WTC11 (cell line): ENCODE data around the gene NFATC1. TPM values are rescaled to one million over a fixed set of nuclear protein-coding genes. Genes with fewer than 3 reads are reported as not detected.

Experiments used
- ATAC-seq: fragments of 200-7000 bp; cut with Tn5 transposase; 2 replicates; pipeline ENCODE4 v1.10.0; 2021; ENCODE audit warnings: mild to moderate bottlenecking, moderate library complexity
- CTCF ChIA-PET: fragments of 300-600 bp; sonication (Branson Sonifier 250); formaldehyde crosslinking; loops from one replicate; lab custom pipeline; 2021; ENCODE audit warnings: antibody characterized with exemption; lab: Charles Lee
- POLR2A ChIA-PET: fragments of 350-600 bp; sonication (Branson Sonifier 250); formaldehyde crosslinking; loops from one replicate; lab custom pipeline; 2021; ENCODE audit warnings: antibody characterized with exemption; lab: Charles Lee
- DNase-seq: peaks from one replicate; pipeline ENCODE4 v3.0.0; 2021; ENCODE audit warnings: low spot score
- H3K27ac Mint-ChIP-seq: 2 replicates; pipeline ENCODE4 v1.8.0; 2021; ENCODE audit warnings: mixed read lengths
- H3K27me3 Mint-ChIP-seq: 2 replicates; pipeline ENCODE4 v1.8.0; 2021; ENCODE audit warnings: low read depth, mild to moderate bottlenecking, moderate library complexity, mixed read lengths
- H3K36me3 Mint-ChIP-seq: 2 replicates; pipeline ENCODE4 v1.8.0; 2021; ENCODE audit warnings: mixed read lengths
- H3K4me1 Mint-ChIP-seq: 2 replicates; pipeline ENCODE4 v1.8.0; 2022; ENCODE audit warnings: mixed read lengths
- H3K4me3 Mint-ChIP-seq: 2 replicates; pipeline ENCODE4 v1.8.0; 2021; ENCODE audit warnings: mild to moderate bottlenecking, moderate library complexity, mixed read lengths
- H3K9me3 Mint-ChIP-seq: 2 replicates; pipeline ENCODE4 v1.8.0; 2021; ENCODE audit warnings: mixed read lengths
- AFF4 ChIP-seq: sonication (generic); formaldehyde crosslinking; IDR thresholded peaks from 2 replicates; pipeline ENCODE4 v1.8.1; 2023; ENCODE audit warnings: mild to moderate bottlenecking, missing genetic modification reagents, borderline replicate concordance
- ELF4 ChIP-seq: sonication (generic); formaldehyde crosslinking; IDR thresholded peaks from 2 replicates; pipeline ENCODE4 v1.8.1; 2022; ENCODE audit warnings: low read depth, mild to moderate bottlenecking, moderate library complexity, missing genetic modification reagents
- FOXP1 ChIP-seq: sonication (generic); formaldehyde crosslinking; IDR thresholded peaks from 2 replicates; pipeline ENCODE4 v1.8.0; 2022; ENCODE audit warnings: missing genetic modification reagents, mild to moderate bottlenecking, moderate library complexity, borderline replicate concordance
- GABPB1 ChIP-seq: sonication (generic); formaldehyde crosslinking; IDR thresholded peaks from 2 replicates; pipeline ENCODE4 v1.8.1; 2023; ENCODE audit warnings: mild to moderate bottlenecking, missing genetic modification reagents
- JAZF1 ChIP-seq: fragments of 250-450 bp; sonication (Bioruptor Pico); IDR thresholded peaks from 2 replicates; pipeline ENCODE4 v1.9.0; 2021; ENCODE audit warnings: moderate library complexity, mild to moderate bottlenecking, inconsistent platforms
- KAT7 ChIP-seq: sonication (generic); formaldehyde crosslinking; IDR thresholded peaks from 2 replicates; pipeline ENCODE4 v1.8.1; 2023; ENCODE audit warnings: missing genetic modification reagents, mild to moderate bottlenecking, borderline replicate concordance
- NR2C2 ChIP-seq: sonication (generic); formaldehyde crosslinking; IDR thresholded peaks from 2 replicates; pipeline ENCODE4 v1.8.0; 2022; ENCODE audit warnings: mild to moderate bottlenecking, missing genetic modification reagents
- OVOL2 ChIP-seq: fragments of 250-450 bp; sonication (Bioruptor Pico); IDR thresholded peaks from 2 replicates; pipeline ENCODE4 v1.9.0; 2021; ENCODE audit warnings: mild to moderate bottlenecking, borderline replicate concordance
- TEAD4 ChIP-seq: sonication (generic); formaldehyde crosslinking; IDR thresholded peaks from 2 replicates; pipeline ENCODE4 v1.8.0; 2022; ENCODE audit warnings: mild to moderate bottlenecking, missing genetic modification reagents
- TP53 ChIP-seq: sonication (generic); formaldehyde crosslinking; IDR thresholded peaks from 2 replicates; pipeline ENCODE4 v1.8.1; 2023; ENCODE audit warnings: mild to moderate bottlenecking, missing genetic modification reagents
- ZNF121 ChIP-seq: sonication (generic); formaldehyde crosslinking; IDR thresholded peaks from 2 replicates; pipeline ENCODE4 v1.8.0; 2023; ENCODE audit warnings: missing genetic modification reagents
- ZNF138 ChIP-seq: sonication (generic); formaldehyde crosslinking; conservative IDR thresholded peaks from 2 replicates; pipeline ENCODE4 v1.8.1; 2022; ENCODE audit warnings: mild to moderate bottlenecking, moderate library complexity, missing genetic modification reagents
- ZNF263 ChIP-seq: sonication (generic); formaldehyde crosslinking; IDR thresholded peaks from 2 replicates; pipeline ENCODE4 v1.8.1; 2022; ENCODE audit warnings: low read depth, mild to moderate bottlenecking, moderate library complexity, missing genetic modification reagents
- ZNF416 ChIP-seq: fragments of 250-450 bp; sonication (Bioruptor Pico); IDR thresholded peaks from 2 replicates; pipeline ENCODE4 v1.9.0; 2021; ENCODE audit warnings: mild to moderate bottlenecking, inconsistent platforms
- ZNF423 ChIP-seq: fragments of 250-450 bp; sonication (Bioruptor Pico); IDR thresholded peaks from 2 replicates; pipeline ENCODE4 v2.1.2; 2022; ENCODE audit warnings: mild to moderate bottlenecking, moderate library complexity
- total RNA-seq: library from RNA; stranded (reverse); gene quantifications from 3 replicates; pipeline ENCODE4 v1.2.3, GENCODE V29; 2021
- TF ChIP-seq, protein P1 (sequence below): sonication (generic); formaldehyde crosslinking; IDR thresholded peaks from 2 replicates; pipeline ENCODE4 v1.8.1; 2022; ENCODE audit warnings: mild to moderate bottlenecking, missing genetic modification reagents, moderate library complexity, borderline replicate concordance
- TF ChIP-seq, protein P2 (sequence below): sonication (generic); formaldehyde crosslinking; IDR thresholded peaks from 2 replicates; pipeline ENCODE4 v1.8.0; 2022; ENCODE audit warnings: mild to moderate bottlenecking, missing genetic modification reagents
- TF ChIP-seq, protein P3 (sequence below): fragments of 250-450 bp; sonication (Bioruptor Pico); IDR thresholded peaks from 2 replicates; pipeline ENCODE4 v1.9.0; 2021; ENCODE audit warnings: mild to moderate bottlenecking
- TF ChIP-seq, protein P4 (sequence below): sonication (generic); formaldehyde crosslinking; IDR thresholded peaks from 2 replicates; pipeline ENCODE4 v1.8.1; 2023; ENCODE audit warnings: mild to moderate bottlenecking, missing genetic modification reagents, moderate library complexity

The NFATC1 gene
- total RNA-seq, 1 experiment from 2014 or later = 20.2 TPM

DNA sequence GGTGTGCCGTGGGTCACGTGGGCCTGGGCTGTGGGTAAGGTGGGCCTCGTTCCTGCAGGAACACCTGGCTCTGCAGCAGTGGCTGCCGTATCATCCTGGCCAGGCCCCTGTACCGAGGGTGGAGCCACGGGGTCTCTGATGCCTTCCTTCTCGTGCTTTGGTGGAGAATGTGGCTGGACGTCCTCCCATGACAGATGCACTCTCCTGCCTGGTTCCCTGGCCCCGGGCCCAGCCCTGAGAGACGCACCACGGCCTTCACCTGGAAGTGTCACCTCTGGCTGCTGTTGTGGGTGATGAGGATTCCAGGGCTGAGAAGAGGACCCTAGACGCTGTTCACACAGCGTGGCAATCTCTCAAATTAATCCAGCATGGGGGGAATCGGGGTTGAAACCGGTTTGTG, 49.5 kb downstream of the NFATC1 start:
- ChIA-PET POLR2A (no interaction called here), CTCF (no interaction called here)
- no peak for DNase-seq
- ATAC-seq = no peak
- no peaks in the 10 kb centered on the region for H3K36me3 Mint-ChIP-seq
- H3K4me3 Mint-ChIP-seq = no peak overlapping the region
- no peaks in the 10 kb centered on the region for H3K9me3 Mint-ChIP-seq
- peak overlapping the region; percentile 87 for H3K27ac Mint-ChIP-seq
- peaks cover 12% of the 10 kb centered on the region for H3K4me1 Mint-ChIP-seq
- TF ChIP-seq GABPB1 (CRISPR knock-in tag) (no peak), ELF4 (CRISPR knock-in tag) (no peak), ZNF121 (no peak), TP53 (CRISPR knock-in tag) (no peak), OVOL2 (no peak), ZNF416 (CRISPR knock-in tag) (no peak), KAT7 (no peak), NR2C2 (CRISPR knock-in tag) (no peak), TEAD4 (CRISPR knock-in tag) (no peak), JAZF1 (CRISPR knock-in tag) (no peak)
- TF ChIP-seq, protein P1, sequence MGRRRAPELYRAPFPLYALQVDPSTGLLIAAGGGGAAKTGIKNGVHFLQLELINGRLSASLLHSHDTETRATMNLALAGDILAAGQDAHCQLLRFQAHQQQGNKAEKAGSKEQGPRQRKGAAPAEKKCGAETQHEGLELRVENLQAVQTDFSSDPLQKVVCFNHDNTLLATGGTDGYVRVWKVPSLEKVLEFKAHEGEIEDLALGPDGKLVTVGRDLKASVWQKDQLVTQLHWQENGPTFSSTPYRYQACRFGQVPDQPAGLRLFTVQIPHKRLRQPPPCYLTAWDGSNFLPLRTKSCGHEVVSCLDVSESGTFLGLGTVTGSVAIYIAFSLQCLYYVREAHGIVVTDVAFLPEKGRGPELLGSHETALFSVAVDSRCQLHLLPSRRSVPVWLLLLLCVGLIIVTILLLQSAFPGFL (CRISPR knock-in tag) = no peak
- TF ChIP-seq, protein P2, sequence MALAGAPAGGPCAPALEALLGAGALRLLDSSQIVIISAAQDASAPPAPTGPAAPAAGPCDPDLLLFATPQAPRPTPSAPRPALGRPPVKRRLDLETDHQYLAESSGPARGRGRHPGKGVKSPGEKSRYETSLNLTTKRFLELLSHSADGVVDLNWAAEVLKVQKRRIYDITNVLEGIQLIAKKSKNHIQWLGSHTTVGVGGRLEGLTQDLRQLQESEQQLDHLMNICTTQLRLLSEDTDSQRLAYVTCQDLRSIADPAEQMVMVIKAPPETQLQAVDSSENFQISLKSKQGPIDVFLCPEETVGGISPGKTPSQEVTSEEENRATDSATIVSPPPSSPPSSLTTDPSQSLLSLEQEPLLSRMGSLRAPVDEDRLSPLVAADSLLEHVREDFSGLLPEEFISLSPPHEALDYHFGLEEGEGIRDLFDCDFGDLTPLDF (CRISPR knock-in tag) = no peak
- no peaks in the 10 kb centered on the region for H3K27me3 Mint-ChIP-seq

GRCh38 chr18:79445696-79446561, 50.2 kb downstream of the NFATC1 start:
- ChIA-PET CTCF (interaction anchor here (0.8 kb wide), 1 partner anchor 67 kb away, joined by 3 read pairs; no protein-coding TSS in a partner anchor), POLR2A (no interaction called here)
- H3K36me3 Mint-ChIP-seq = no peaks in the 10 kb centered on the region
- ATAC-seq = no peak
- H3K27me3 Mint-ChIP-seq = no peaks in the 10 kb centered on the region
- no peak for DNase-seq
- no peaks in the 10 kb centered on the region for H3K9me3 Mint-ChIP-seq
- no peak overlapping the region for H3K4me3 Mint-ChIP-seq
- H3K4me1 Mint-ChIP-seq = peaks cover 12% of the 10 kb centered on the region
- H3K27ac Mint-ChIP-seq = peak overlapping the region; percentile 87
- TF ChIP-seq AFF4 (CRISPR knock-in tag) (no peak), ZNF138 (CRISPR knock-in tag) (no peak), JAZF1 (CRISPR knock-in tag) (no peak), ZNF263 (no peak), FOXP1 (CRISPR knock-in tag) (no peak), ZNF423 (CRISPR knock-in tag) (no peak)
- TF ChIP-seq, protein P3, sequence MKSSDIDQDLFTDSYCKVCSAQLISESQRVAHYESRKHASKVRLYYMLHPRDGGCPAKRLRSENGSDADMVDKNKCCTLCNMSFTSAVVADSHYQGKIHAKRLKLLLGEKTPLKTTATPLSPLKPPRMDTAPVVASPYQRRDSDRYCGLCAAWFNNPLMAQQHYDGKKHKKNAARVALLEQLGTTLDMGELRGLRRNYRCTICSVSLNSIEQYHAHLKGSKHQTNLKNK (CRISPR knock-in tag) = no peak
- TF ChIP-seq, protein P4, sequence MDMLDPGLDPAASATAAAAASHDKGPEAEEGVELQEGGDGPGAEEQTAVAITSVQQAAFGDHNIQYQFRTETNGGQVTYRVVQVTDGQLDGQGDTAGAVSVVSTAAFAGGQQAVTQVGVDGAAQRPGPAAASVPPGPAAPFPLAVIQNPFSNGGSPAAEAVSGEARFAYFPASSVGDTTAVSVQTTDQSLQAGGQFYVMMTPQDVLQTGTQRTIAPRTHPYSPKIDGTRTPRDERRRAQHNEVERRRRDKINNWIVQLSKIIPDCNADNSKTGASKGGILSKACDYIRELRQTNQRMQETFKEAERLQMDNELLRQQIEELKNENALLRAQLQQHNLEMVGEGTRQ (CRISPR knock-in tag) = peak; percentile 19; the same call in 1 of the 2 replicates
